PC-9 (cell line): ENCODE data around the gene ASB5. TPM values are rescaled to one million over a fixed set of nuclear protein-coding genes. Genes with fewer than 3 reads are reported as not detected.

Source experiments
- BruUV-seq: library from RNA; stranded (reverse); fragments of 400-500 nt; replicated peaks from 2 replicates; lab custom pipeline; 2021; lab: Mats Ljungman, UMichigan
- CTCF ChIA-PET: fragments of 300-600 bp; sonication (Branson Sonifier 250); formaldehyde crosslinking; loops from one replicate; lab custom pipeline; 2022; ENCODE audit warnings: antibody characterized with exemption; lab: Charles Lee
- POLR2A ChIA-PET: fragments of 300-600 bp; sonication (Branson Sonifier 250); formaldehyde crosslinking; loops from one replicate; lab custom pipeline; 2022; ENCODE audit warnings: antibody characterized with exemption; ENCODE audit not compliant: unreplicated experiment; lab: Charles Lee
- DNase-seq, 2 experiments: peaks; one replicate each; pipeline versions ENCODE4 v3.0.0 to v3.0.0-alpha.2; 2015 to 2022; ENCODE audit warnings: mixed read lengths in 1 of 2
- H2AFZ ChIP-seq: fragments of 200-600 bp; sonication (generic); 2 replicates; pipeline ENCODE4 v1.8.1; 2017; ENCODE audit warnings: antibody characterized with exemption
- H3F3A ChIP-seq: fragments of 200-600 bp; sonication (generic); 2 replicates; pipeline ENCODE4 v1.8.1; 2017; ENCODE audit warnings: antibody characterized with exemption, mild to moderate bottlenecking, low read depth; ENCODE audit not compliant: insufficient read depth
- H3K27ac ChIP-seq: fragments of 200-600 bp; sonication (generic); 2 replicates; pipeline ENCODE4 v1.6.1; 2016; ENCODE audit warnings: mixed run types
- H3K27me3 ChIP-seq: fragments of 200-600 bp; sonication (generic); 2 replicates; pipeline ENCODE4 v1.6.1; 2016; ENCODE audit warnings: low read depth, mixed run types; ENCODE audit not compliant: insufficient read depth
- H3K36me3 ChIP-seq: fragments of 200-600 bp; sonication (generic); 2 replicates; pipeline ENCODE4 v1.6.1; 2016; ENCODE audit warnings: low read depth, mixed run types
- H3K4me1 ChIP-seq: fragments of 200-600 bp; sonication (generic); replicated peaks from 2 replicates; pipeline ENCODE4 v1.6.1; 2016; ENCODE audit warnings: mixed run types; ENCODE audit not compliant: insufficient read depth
- H3K4me2 ChIP-seq: fragments of 200-600 bp; sonication (generic); 2 replicates; pipeline ENCODE4 v1.6.1; 2017; ENCODE audit warnings: mixed run types
- H3K4me3 ChIP-seq: fragments of 200-600 bp; sonication (generic); 2 replicates; pipeline ENCODE4 v1.6.1; 2016; ENCODE audit warnings: mixed run types
- H3K79me2 ChIP-seq: fragments of 200-600 bp; sonication (generic); 2 replicates; pipeline ENCODE4 v1.6.1; 2017; ENCODE audit warnings: low read depth, mixed run types
- H3K9me2 ChIP-seq: fragments of 200-600 bp; sonication (generic); 2 replicates; pipeline ENCODE4 v1.8.1; 2017; ENCODE audit warnings: mild to moderate bottlenecking; ENCODE audit not compliant: insufficient read depth
- H3K9me3 ChIP-seq: fragments of 200-600 bp; sonication (generic); 2 replicates; pipeline ENCODE4 v1.8.1; 2016; ENCODE audit warnings: low read depth; ENCODE audit not compliant: insufficient read depth
- H4K20me1 ChIP-seq: fragments of 200-600 bp; sonication (generic); 2 replicates; pipeline ENCODE4 v1.8.1; 2017; ENCODE audit not compliant: insufficient read depth
- CTCF ChIP-seq: fragments of 200-600 bp; sonication (generic); conservative IDR thresholded peaks from 2 replicates; pipeline ENCODE4 v1.6.1; 2017; ENCODE audit warnings: mixed run types, antibody characterized with exemption, mild to moderate bottlenecking, moderate library complexity
- EZH2 ChIP-seq: fragments of 200-600 bp; sonication (generic); IDR thresholded peaks from 2 replicates; pipeline ENCODE4 v1.8.0; 2017; ENCODE audit warnings: antibody characterized with exemption, low read depth
- intact Hi-C: fragments of 100-400 bp; cut with micrococcal nuclease; formaldehyde crosslinking; loops from one replicate; pipeline ENCODE4 v1.10.0; 2022; ENCODE audit not compliant: unreplicated experiment
- total RNA-seq: library from RNA; stranded (reverse); gene quantifications from 2 replicates; pipeline ENCODE4 v1.2.3, GENCODE V29; 2021

The ASB5 gene
- total RNA-seq, 1 experiment from 2014 or later: not detected

GRCh38 chr4:176293660-176294059 is 24.6 kb upstream of the ASB5 start:
- CTCF ChIA-PET: interaction anchor here (0.6 to 0.7 kb wide), 2 partner anchors 98 to 708 kb away, joined by 3 read pairs; no protein-coding TSS in a partner anchor
- Histone ChIP-seq H2AFZ (no peak overlapping the region), H3K9me2 (no peaks in the 10 kb centered on the region), H3K4me3 (no peak overlapping the region), H3K27ac (no peak overlapping the region), H3K4me2 (no peak overlapping the region), H4K20me1 (no peaks in the 10 kb centered on the region), H3K79me2 (no peaks in the 10 kb centered on the region), H3K4me1 (no peaks in the 10 kb centered on the region), H3K36me3 (no peaks in the 10 kb centered on the region), H3F3A (no peaks in the 10 kb centered on the region), H3K27me3 (no peaks in the 10 kb centered on the region), H3K9me3 (no peaks in the 10 kb centered on the region)
- TF ChIP-seq CTCF (no peak), EZH2 (no peak)
- POLR2A ChIA-PET: no interaction called here
- intact Hi-C loops: no loop called here
- no peak for DNase-seq
- BruUV-seq: no TSS peak

GRCh38 chr4:176292920-176293319 is 23.9 kb upstream of the ASB5 start:
- H3K79me2 ChIP-seq: no peaks in the 10 kb centered on the region
- no peaks in the 10 kb centered on the region for H3K4me1 ChIP-seq
- H3K36me3 ChIP-seq: no peaks in the 10 kb centered on the region
- H3K4me2 ChIP-seq: no peak overlapping the region
- intact Hi-C loops: no loop called here
- TF ChIP-seq CTCF: no peak
- no peak for TF ChIP-seq EZH2
- ChIA-PET POLR2A (no interaction called here), CTCF (no interaction called here)
- H3F3A ChIP-seq: no peaks in the 10 kb centered on the region
- H3K9me3 ChIP-seq: no peaks in the 10 kb centered on the region
- no peak overlapping the region for H2AFZ ChIP-seq
- no peak overlapping the region for H3K27ac ChIP-seq
- no peaks in the 10 kb centered on the region for H4K20me1 ChIP-seq
- H3K4me3 ChIP-seq: no peak overlapping the region
- BruUV-seq: no TSS peak
- H3K9me2 ChIP-seq: no peaks in the 10 kb centered on the region
- no peak for DNase-seq
- H3K27me3 ChIP-seq: no peaks in the 10 kb centered on the region

GRCh38 chr4:176291748-176292147 is 22.7 kb upstream of the ASB5 start:
- BruUV-seq: no TSS peak
- ChIA-PET CTCF (no interaction called here), POLR2A (no interaction called here)
- Histone ChIP-seq H3K36me3 (no peaks in the 10 kb centered on the region), H4K20me1 (no peaks in the 10 kb centered on the region), H3K4me2 (no peak overlapping the region), H3K9me3 (no peaks in the 10 kb centered on the region), H3K4me3 (no peak overlapping the region), H3K4me1 (no peaks in the 10 kb centered on the region), H3F3A (no peaks in the 10 kb centered on the region), H3K9me2 (no peaks in the 10 kb centered on the region), H3K27ac (no peak overlapping the region), H3K27me3 (no peaks in the 10 kb centered on the region), H3K79me2 (no peaks in the 10 kb centered on the region), H2AFZ (no peak overlapping the region)
- TF ChIP-seq EZH2: no peak
- no peak for TF ChIP-seq CTCF
- intact Hi-C loops: no loop called here
- DNase-seq: no peak
